Peyer's patch (tissue), 4 donors: ENCODE measurements around the gene MS4A7. TPM values are rescaled to one million over a fixed set of nuclear protein-coding genes. Genes with fewer than 3 reads are reported as not detected.
A peak's percentile ranks its signal among the peaks of the same experiment; 100 is the strongest.

Experiments used
- DNase-seq, 3 donors: peaks; one replicate each; pipeline ENCODE4 v3.0.0-alpha.2; 2017 to 2019
- H3K27ac ChIP-seq, 4 donors: fragments of 200-600 bp; sonication (generic); one replicate each; pipeline ENCODE4 v1.5.1; 2016 to 2019
- H3K27me3 ChIP-seq, 2 donors: fragments of 200-600 bp; sonication (generic); one replicate each; pipeline ENCODE4 v1.5.1; 2019
- H3K36me3 ChIP-seq, 3 donors: fragments of 200-600 bp; sonication (generic); one replicate each; pipeline ENCODE4 v1.5.1; 2016 to 2019
- H3K4me1 ChIP-seq, 4 donors: fragments of 200-600 bp; sonication (generic); one replicate each; pipeline ENCODE4 v1.5.1; 2016 to 2019
- H3K4me3 ChIP-seq, 4 donors: fragments of 200-600 bp; sonication (generic); 1 replicate in 3 of 4; 2 replicates in 1 of 4; pipeline ENCODE4 v1.5.1; 2016 to 2019; ENCODE audit warnings: mild to moderate bottlenecking in 1 of 4
- H3K9me3 ChIP-seq, 4 donors: fragments of 200-600 bp; sonication (generic); one replicate each; pipeline ENCODE4 v1.5.1; 2016 to 2019; ENCODE audit warnings: mild to moderate bottlenecking in 1 of 4
- CTCF ChIP-seq, 6 experiments: fragments of 450-650 bp in 4 of 6; fragments of 200-600 bp in 2 of 6; sonication (generic) in 1 of 6; IDR thresholded peaks; one replicate each; pipeline ENCODE4 v1.5.1; 2017 to 2019; ENCODE audit warnings: antibody characterized with exemption in 6 of 6, mild to moderate bottlenecking in 3 of 6, moderate library complexity in 1 of 6
- POLR2A ChIP-seq, 2 donors: fragments of 450-650 bp; IDR thresholded peaks; one replicate each; pipeline ENCODE4 v1.5.1; 2017; ENCODE audit warnings: antibody characterized with exemption in 2 of 2, mild to moderate bottlenecking in 2 of 2, moderate library complexity in 2 of 2
- total RNA-seq, 4 donors: library from RNA; depleted of rRNA; stranded (reverse); fragments of >200 nt; gene quantifications; one replicate each; pipeline ENCODE4 v1.1.0, GENCODE V29; 2016

The MS4A7 gene
- total RNA-seq, 4 donors from 2014 or later = 5.0 to 52.0 (median 14.9) TPM

- H3K27me3 ChIP-seq = no peaks in the 10 kb centered on the region
- TF ChIP-seq CTCF (IDR thresholded peaks at IDR 0.05) = no peak
- no peak for TF ChIP-seq POLR2A (IDR thresholded peaks at IDR 0.05)
- no peaks in the 10 kb centered on the region for H3K36me3 ChIP-seq
- H3K4me3 ChIP-seq = no peak overlapping the region
- H3K4me1 ChIP-seq = no peaks in the 10 kb centered on the region
- peak in 2 of 3 donors; percentile 69 to 82 for DNase-seq
- H3K9me3 ChIP-seq = no peaks in the 10 kb centered on the region
- peak overlapping the region; percentile 35 to 74 (median 56) for H3K27ac ChIP-seq
Observed at GRCh38 chr11:60377401-60378136, 763 bp upstream of the MS4A7 start.

- peak in 2 of 3 donors; percentile 58 to 70 for DNase-seq
- H3K4me3 ChIP-seq = no peak overlapping the region
Observed at GRCh38 chr11:60389279-60389910, 11.1 kb downstream of the MS4A7 start.

GRCh38 chr11:60390419-60390818 lies 12.1 kb downstream of the MS4A7 start:
- no peak for DNase-seq
- H3K4me1 ChIP-seq = no peaks in the 10 kb centered on the region
- H3K27me3 ChIP-seq = no peaks in the 10 kb centered on the region
- TF ChIP-seq CTCF (IDR thresholded peaks at IDR 0.05) (no peak), POLR2A (IDR thresholded peaks at IDR 0.05) (no peak)
- H3K27ac ChIP-seq = peak overlapping the region in 2 of 4 donors; percentile 27 to 72
- no peaks in the 10 kb centered on the region for H3K9me3 ChIP-seq
- H3K36me3 ChIP-seq = no peaks in the 10 kb centered on the region
- no peak overlapping the region for H3K4me3 ChIP-seq

More at GRCh38 chr11:60389279-60389910, 11.1 kb downstream of the MS4A7 start:
- no peak for TF ChIP-seq POLR2A (IDR thresholded peaks at IDR 0.05)
- TF ChIP-seq CTCF (IDR thresholded peaks at IDR 0.05) = no peak
- no peaks in the 10 kb centered on the region for H3K36me3 ChIP-seq
- no peaks in the 10 kb centered on the region for H3K27me3 ChIP-seq
- no peaks in the 10 kb centered on the region for H3K4me1 ChIP-seq
- no peaks in the 10 kb centered on the region for H3K9me3 ChIP-seq
- H3K27ac ChIP-seq = peak overlapping the region; percentile 25 to 72 (median 32)

GRCh38 chr11:60392361-60392760 lies 14.0 kb downstream of the MS4A7 start:
- DNase-seq = no peak
- Histone ChIP-seq H3K27me3 (no peaks in the 10 kb centered on the region), H3K4me3 (no peak overlapping the region), H3K36me3 (no peaks in the 10 kb centered on the region), H3K9me3 (no peaks in the 10 kb centered on the region), H3K27ac (no peak overlapping the region), H3K4me1 (no peaks in the 10 kb centered on the region)
- TF ChIP-seq POLR2A (IDR thresholded peaks at IDR 0.05) = no peak
- TF ChIP-seq CTCF (IDR thresholded peaks at IDR 0.05) = no peak

GRCh38 chr11:60393016-60393415 lies 14.7 kb downstream of the MS4A7 start:
- H3K27ac ChIP-seq = no peak overlapping the region
- no peak for DNase-seq
- no peaks in the 10 kb centered on the region for H3K4me1 ChIP-seq
- H3K4me3 ChIP-seq = no peak overlapping the region
- H3K27me3 ChIP-seq = no peaks in the 10 kb centered on the region
- H3K36me3 ChIP-seq = no peaks in the 10 kb centered on the region
- no peaks in the 10 kb centered on the region for H3K9me3 ChIP-seq
- TF ChIP-seq POLR2A (IDR thresholded peaks at IDR 0.05) = no peak
- TF ChIP-seq CTCF (IDR thresholded peaks at IDR 0.05) = no peak
